H1 (cell line): ENCODE data around the gene CELSR1. TPM values are rescaled to one million over a fixed set of nuclear protein-coding genes. Genes with fewer than 3 reads are reported as not detected.
A peak's percentile ranks its signal among the peaks of the same experiment; 100 is the strongest.

ENCODE experiments used
- CTCF ChIA-PET: fragments of 300-600 bp; sonication (Branson Sonifier 250); formaldehyde crosslinking; loops from one replicate; lab custom pipeline; 2021; ENCODE audit not compliant: partially characterized antibody; lab: Charles Lee
- POLR2A ChIA-PET: fragments of 300-600 bp; sonication (Branson Sonifier 250); formaldehyde crosslinking; loops from one replicate; lab custom pipeline; 2021; ENCODE audit warnings: inconsistent platforms; ENCODE audit not compliant: partially characterized antibody; lab: Charles Lee
- DNase-seq, 2 experiments: peaks; one replicate each; pipeline versions ENCODE4 v3.0.0 to v3.0.0-alpha.2; 2010 to 2022; ENCODE audit warnings: low spot score in 2 of 2, low read depth in 1 of 2, mixed read lengths in 1 of 2
- FAIRE-seq: peaks from 2 replicates; lab custom pipeline; 2011; peaks lifted over from hg19 to GRCh38; lab: Jason Lieb, UNC
- H2AFZ ChIP-seq: 2 replicates; pipeline ENCODE4 v1.8.1; 2012; ENCODE audit warnings: low read length, inconsistent platforms
- H2AK5ac ChIP-seq: 2 replicates; pipeline ENCODE4 v1.6.1; 2013; ENCODE audit warnings: low read depth, low read length
- H2BK120ac ChIP-seq: replicated peaks from 2 replicates; pipeline ENCODE3; 2013; ENCODE audit warnings: low read depth, low read length, inconsistent platforms
- H2BK12ac ChIP-seq: 2 replicates; pipeline ENCODE4 v1.6.1; 2013; ENCODE audit warnings: low read depth, low read length
- H2BK15ac ChIP-seq: 2 replicates; pipeline ENCODE4 v1.6.1; 2013; ENCODE audit warnings: low read length
- H2BK20ac ChIP-seq: 2 replicates; pipeline ENCODE4 v1.6.1; 2013; ENCODE audit warnings: low read length
- H2BK5ac ChIP-seq: 2 replicates; pipeline ENCODE4 v1.6.1; 2013; ENCODE audit warnings: low read depth, low read length
- H3K14ac ChIP-seq: 2 replicates; pipeline ENCODE4 v1.6.1; 2013; ENCODE audit warnings: inconsistent platforms; ENCODE audit not compliant: insufficient read length
- H3K18ac ChIP-seq: 2 replicates; pipeline ENCODE4 v1.6.1; 2013; ENCODE audit warnings: low read length; ENCODE audit errors: extremely low read depth
- H3K23ac ChIP-seq: 2 replicates; pipeline ENCODE4 v1.6.1; 2013; ENCODE audit warnings: inconsistent platforms; ENCODE audit not compliant: insufficient read length
- H3K23me2 ChIP-seq: 2 replicates; pipeline ENCODE4 v1.6.1; 2013; ENCODE audit warnings: low read depth, low read length
- H3K27ac ChIP-seq: 2 replicates; pipeline ENCODE4 v1.6.1; 2011; ENCODE audit warnings: low read depth, low read length, inconsistent platforms
- H3K27me3 ChIP-seq, 4 experiments: replicated peaks in 1 of 4; 1 replicate in 1 of 4; 2 replicates in 3 of 4; pipeline versions ENCODE4 v1.6.1 to v1.8.1; 2011 to 2013; ENCODE audit warnings: low read length in 3 of 4, mild to moderate bottlenecking in 3 of 4, inconsistent platforms in 2 of 4, mixed read lengths in 2 of 4, moderate library complexity in 1 of 4; ENCODE audit not compliant: control insufficient read depth in 3 of 4, insufficient read depth in 3 of 4; ENCODE audit errors: extremely low read depth in 1 of 4
- H3K36me3 ChIP-seq, 4 experiments: 2 replicates each; pipeline versions ENCODE4 v1.6.1 to v1.8.1; 2011 to 2013; ENCODE audit warnings: mild to moderate bottlenecking in 4 of 4, low read length in 3 of 4, moderate library complexity in 2 of 4, control low read depth in 1 of 4, inconsistent platforms in 1 of 4; ENCODE audit not compliant: insufficient read depth in 4 of 4, control insufficient read depth in 2 of 4
- H3K4ac ChIP-seq: replicated peaks from 2 replicates; pipeline ENCODE3; 2013; ENCODE audit warnings: low read length, low read depth, mixed read lengths, inconsistent platforms; ENCODE audit not compliant: insufficient read length
- H3K4me1 ChIP-seq, 4 experiments: replicated peaks in 1 of 4; 1 replicate in 1 of 4; 2 replicates in 3 of 4; pipeline versions ENCODE4 v1.6.1 to v1.8.1; 2011 to 2013; ENCODE audit warnings: low read length in 3 of 4, inconsistent platforms in 2 of 4, mixed read lengths in 1 of 4; ENCODE audit not compliant: insufficient read depth in 4 of 4, control insufficient read depth in 3 of 4
- H3K4me2 ChIP-seq, 2 experiments: 2 replicates each; pipeline versions ENCODE4 v1.6.1 to v1.8.1; 2011 to 2013; ENCODE audit warnings: low read depth in 2 of 2, low read length in 2 of 2, control low read depth in 1 of 2, inconsistent platforms in 1 of 2, mild to moderate bottlenecking in 1 of 2; ENCODE audit not compliant: insufficient read depth in 1 of 2
- H3K4me3 ChIP-seq, 4 experiments: fragments of 200-600, 300-600 bp in 1 of 4; sonication (generic), shearing (Covaris generic), sonication (Bioruptor Twin) in 1 of 4; 2 replicates each; pipeline versions ENCODE4 v1.5.1 to v1.8.1; 2011 to 2016; ENCODE audit warnings: low read length in 4 of 4, low read depth in 3 of 4, control low read depth in 2 of 4, inconsistent platforms in 2 of 4, mild to moderate bottlenecking in 2 of 4, mixed read lengths in 1 of 4, moderate library complexity in 1 of 4; ENCODE audit not compliant: insufficient read depth in 2 of 4; ENCODE audit errors: extremely low read depth in 1 of 4
- H3K56ac ChIP-seq: replicated peaks from 2 replicates; pipeline ENCODE3; 2013; ENCODE audit warnings: low read depth, mild to moderate bottlenecking, mixed read lengths, low read length, inconsistent platforms; ENCODE audit not compliant: insufficient read length
- H3K79me1 ChIP-seq: 2 replicates; pipeline ENCODE4 v1.6.1; 2013; ENCODE audit warnings: low read depth, low read length, control low read depth
- H3K79me2 ChIP-seq, 2 experiments: 2 replicates each; pipeline versions ENCODE4 v1.6.1 to v1.8.1; 2012 to 2013; ENCODE audit warnings: low read length in 2 of 2, mild to moderate bottlenecking in 2 of 2, inconsistent platforms in 1 of 2; ENCODE audit not compliant: insufficient read depth in 2 of 2, control insufficient read depth in 1 of 2
- H3K9ac ChIP-seq, 4 experiments: replicated peaks in 1 of 4; 1 replicate in 1 of 4; 2 replicates in 3 of 4; pipeline versions ENCODE4 v1.6.1 to v1.8.1; 2011 to 2013; ENCODE audit warnings: low read depth in 3 of 4, low read length in 3 of 4, control low read depth in 2 of 4, mild to moderate bottlenecking in 2 of 4, moderate library complexity in 2 of 4, inconsistent platforms in 1 of 4; ENCODE audit errors: extremely low read depth in 1 of 4
- H3K9me3 ChIP-seq, 2 experiments: 2 replicates each; pipeline versions ENCODE4 v1.6.1 to v1.8.1; 2012 to 2013; ENCODE audit warnings: mild to moderate bottlenecking in 2 of 2, moderate library complexity in 2 of 2, control low read depth in 1 of 2, inconsistent platforms in 1 of 2, low read depth in 1 of 2, low read length in 1 of 2, mixed read lengths in 1 of 2; ENCODE audit not compliant: insufficient read depth in 2 of 2
- H4K20me1 ChIP-seq, 2 experiments: replicated peaks in 1 of 2; 2 replicates each; pipeline versions ENCODE3 to v1.8.1; 2011 to 2013; ENCODE audit warnings: inconsistent platforms in 2 of 2, low read length in 2 of 2, mild to moderate bottlenecking in 1 of 2; ENCODE audit not compliant: insufficient read depth in 2 of 2, control insufficient read depth in 1 of 2
- H4K5ac ChIP-seq: 2 replicates; pipeline ENCODE4 v1.6.1; 2013; ENCODE audit warnings: low read length, low read depth, mixed read lengths, inconsistent platforms; ENCODE audit not compliant: insufficient read length
- H4K8ac ChIP-seq: 2 replicates; pipeline ENCODE4 v1.8.0; 2013; ENCODE audit warnings: mild to moderate bottlenecking, moderate library complexity, low read length, inconsistent platforms; ENCODE audit not compliant: insufficient read depth; ENCODE audit errors: extremely low read depth
- H4K91ac ChIP-seq: replicated peaks from 2 replicates; pipeline ENCODE3; 2013; ENCODE audit warnings: low read length, mixed read lengths, inconsistent platforms; ENCODE audit not compliant: insufficient read length
- GABPA ChIP-seq: IDR thresholded peaks from 2 replicates; pipeline ENCODE4 v1.6.1; 2011; ENCODE audit warnings: mild to moderate bottlenecking, low read length, moderate library complexity, borderline replicate concordance; ENCODE audit not compliant: insufficient read depth
- NRF1 ChIP-seq: IDR thresholded peaks from 2 replicates; pipeline ENCODE4 v1.6.1; 2011; ENCODE audit warnings: mild to moderate bottlenecking, low read depth, low read length, improper control_type of control experiment
- WGBS, 2 experiments: shearing (Covaris generic) in 1 of 2; methylation state at CpG; one replicate each; pipeline versions ENCODE4 v1.1.6 to v1.1.7; 2013 to 2015; ENCODE audit warnings: low lambda C conversion rate in 2 of 2, mixed read lengths in 2 of 2, inconsistent platforms in 1 of 2, low coverage in 1 of 2, missing lambda C conversion rate in 1 of 2; ENCODE audit not compliant: insufficient replicate concordance in 2 of 2, insufficient coverage in 1 of 2, insufficient read length in 1 of 2; ENCODE audit errors: extremely low coverage in 1 of 2, missing lambda C conversion rate in 1 of 2; 5-methylcytosine and 5-hydroxymethylcytosine counted together
- polyA plus RNA-seq, 7 experiments: library from polyadenylated mRNA; depleted of rRNA in 3 of 7; stranded (reverse) in 5 of 7; unstranded in 2 of 7; fragments of >200 nt in 5 of 7; fragments of 200-250 nt in 2 of 7; gene quantifications; 1 replicate in 5 of 7; 2 replicates in 1 of 7; 4 replicates in 1 of 7; pipeline versions ENCODE4 v1.2.1 to v1.2.3, GENCODE V29; 2011 to 2013; ENCODE audit warnings: missing spikeins in 2 of 7, mixed read lengths in 2 of 7
- total RNA-seq: library from RNA; stranded (reverse); fragmentation: NEBNext Ultra II Directional; extraction: Animal tissue kit (Norgen Biotek cat#: 25700); gene quantifications from 2 replicates; pipeline ENCODE4 v1.2.1, GENCODE V29; 2021

CELSR1 gene
- total and polyA plus RNA-seq, 2 of the 8 experiments (the other 6 are each of a cell fraction or from before 2014, with no cell fraction given), result 9.0 to 12.4 TPM

DNA sequence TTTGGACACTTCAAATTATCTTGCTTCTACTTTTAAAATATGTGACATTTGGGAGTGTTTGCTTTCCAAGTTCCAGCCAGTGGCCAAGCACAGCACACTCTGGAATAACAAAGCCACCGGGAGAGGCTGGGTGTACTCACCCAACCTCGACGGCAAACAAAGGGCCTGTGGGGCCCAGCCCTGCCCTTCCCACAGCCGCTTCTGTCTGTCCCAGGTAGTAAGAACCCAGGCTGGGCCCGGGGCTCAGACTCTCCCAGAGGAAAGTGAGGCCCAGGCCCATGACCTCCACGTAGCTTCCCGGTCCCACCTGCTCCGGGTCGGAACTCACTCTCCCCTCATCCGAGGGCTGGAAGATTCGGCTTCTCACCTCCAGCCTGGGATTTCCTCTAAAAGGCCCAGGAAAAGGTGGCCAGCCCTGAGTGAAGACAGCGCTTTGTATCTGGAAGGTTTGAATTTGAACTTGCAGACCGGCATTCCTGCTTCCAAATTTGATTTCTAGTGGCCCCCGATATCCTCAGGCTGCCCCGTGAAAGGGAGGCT, 93.5 kb downstream of the CELSR1 start:
- Histone ChIP-seq H2BK120ac (peak overlapping the region; percentile 47), H3K23me2 (peaks cover 2% of the 10 kb centered on the region; the same call in 1 of the 2 replicates), H3K14ac (no peak overlapping the region), H3K18ac (peak overlapping the region; percentile 78; the same call in 1 of the 2 replicates), H3K9me3 (no peaks in the 10 kb centered on the region), H3K79me2 (no peaks in the 10 kb centered on the region), H4K91ac (no peak overlapping the region), H3K4me3 (no peak overlapping the region), H3K36me3 (no peaks in the 10 kb centered on the region), H4K5ac (no peak overlapping the region), H3K27me3 (no peaks in the 10 kb centered on the region), H3K56ac (no peak overlapping the region), H3K4me2 (peak overlapping the region in 1 of 2 experiments; percentile 1; a peak in 1 of 4 replicates), H3K79me1 (no peaks in the 10 kb centered on the region), H3K9ac (no peak overlapping the region), H3K27ac (no peak overlapping the region), H3K4me1 (peaks cover 2 to 17% (median 14%) of the 10 kb centered on the region in 4 experiments), H2BK5ac (peak overlapping the region; percentile 71; the same call in 1 of the 2 replicates), H2BK20ac (peak overlapping the region; percentile 86; the same call in 1 of the 2 replicates), H2AK5ac (peak overlapping the region; percentile 86; the same call in 1 of the 2 replicates), H3K4ac (no peak overlapping the region), H2AFZ (no peak overlapping the region), H2BK15ac (peak overlapping the region; percentile 100; the same call in 1 of the 2 replicates), H4K8ac (peak overlapping the region; percentile 29; the same call in 1 of the 2 replicates), H2BK12ac (0 out of 2 replicates have a peak overlapping the region, but pooled peaks have one; percentile 94), H4K20me1 (peaks cover 0 to 3% of the 10 kb centered on the region in 2 experiments), H3K23ac (no peak overlapping the region)
- FAIRE-seq, result no peak
- TF ChIP-seq NRF1 (no peak), GABPA (0 out of 2 replicates have a peak, but pooled peaks have one; percentile 40)
- 84% methylated on average over 15 of the region's 15 CpGs; no CpG with 5 or more reads in 1 of the 2 experiments for WGBS, 2 experiments
- ChIA-PET POLR2A (interaction anchor here (1.0 to 1.2 kb wide), 2 partner anchors 26 to 66 kb away, joined by 3 to 4 read pairs; no protein-coding TSS in a partner anchor), CTCF (interaction anchor here (0.6 to 2.0 kb wide), 11 partner anchors 17 to 97 kb away, joined by 3 to 6 read pairs (median 4); no protein-coding TSS in a partner anchor)
- no peak for DNase-seq
